OCI-LY7 (cell line): ENCODE results near the gene GRID2.

Experiments used
- CTCF ChIP-seq: fragments of 200-600 bp; sonication (generic); conservative IDR thresholded peaks from 2 replicates; pipeline ENCODE4 v1.5.1; 2014; ENCODE audit warnings: mild to moderate bottlenecking, antibody characterized with exemption, low read length, moderate library complexity, mixed read lengths
- EZH2phosphoT487 ChIP-seq: fragments of 200-600 bp; sonication (generic); IDR thresholded peaks from 2 replicates; pipeline ENCODE4 v1.6.1; 2018; ENCODE audit warnings: low read depth, borderline replicate concordance, mild to moderate bottlenecking, mixed run types, antibody characterized with exemption, low read length, moderate library complexity, mixed read lengths

- no peak for TF ChIP-seq CTCF
- TF ChIP-seq EZH2phosphoT487, result no peak
Observed at GRCh38 chr4:93446038-93446437, 1142.3 kb downstream of the GRID2 start.
